Measurements from ENCODE around the gene KCNK17.
"Not testable (repeated sequence)": the region's sequence is repeated elsewhere in the genome, so short reads cannot be mapped to it uniquely, and the experiment has no call there.

KCNK17 gene

DNA sequence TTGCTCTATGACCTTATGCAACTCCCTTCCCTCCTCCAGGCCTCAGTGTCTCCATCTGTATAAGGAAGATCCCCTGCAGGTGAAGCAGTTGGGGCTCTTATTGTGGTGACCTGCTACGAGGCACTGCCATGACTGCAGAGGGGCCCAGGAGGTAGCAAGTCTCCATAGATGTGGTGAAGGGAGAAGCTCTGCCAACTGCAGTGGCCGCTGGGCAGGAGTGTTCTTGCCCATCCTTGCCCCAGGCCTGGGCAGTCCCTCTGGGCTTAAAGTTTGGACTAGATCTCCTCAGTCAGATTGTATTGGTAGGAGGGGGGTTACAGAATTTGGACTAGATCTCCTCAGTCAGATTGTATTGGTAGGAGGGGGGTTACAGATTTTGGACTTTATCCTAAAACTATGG lies 12.2 kb downstream of the KCNK17 start:
- DNase-seq (ENCODE audit: low spot score): no peak

DNA sequence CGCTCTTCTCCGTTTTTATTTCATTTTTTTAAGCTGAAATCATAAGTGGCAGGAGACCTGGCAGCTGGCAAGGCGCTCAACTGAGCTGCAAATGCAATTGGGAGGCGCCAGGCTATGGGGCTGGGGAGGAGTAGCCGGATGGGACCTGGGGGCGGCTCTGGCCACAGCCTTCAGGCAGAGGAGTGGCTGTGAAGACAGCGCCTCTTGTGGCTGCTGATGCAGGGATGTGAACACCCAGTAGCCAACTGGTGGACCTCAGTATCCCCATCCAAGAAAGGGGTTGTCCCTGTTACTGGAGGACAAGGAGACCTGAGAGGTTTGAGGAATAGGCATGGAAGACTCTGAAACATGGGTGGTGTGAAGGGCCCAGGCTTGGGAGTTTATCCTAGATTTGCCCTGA lies 12.6 kb downstream of the KCNK17 start:
- DNase-seq (ENCODE audit: low spot score): peak; percentile 52

DNA sequence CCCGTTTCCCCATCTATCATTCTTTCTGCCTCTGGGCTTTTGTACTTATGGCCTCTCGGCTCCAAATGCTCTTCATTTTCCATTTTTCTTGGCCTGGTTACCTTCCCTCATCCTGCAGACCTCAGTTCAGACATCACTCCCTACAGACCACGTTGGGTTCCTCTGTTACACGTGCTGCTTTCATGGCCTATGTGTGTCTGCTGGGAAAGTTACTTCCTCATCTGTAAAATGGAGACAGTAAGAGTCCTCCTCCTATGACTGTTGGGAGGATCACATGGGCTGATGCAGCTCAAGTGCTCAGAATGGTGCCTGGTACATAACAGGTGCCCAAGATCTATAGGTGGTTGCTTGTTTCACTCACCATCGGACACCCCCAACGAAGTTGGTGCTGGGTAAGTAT lies 13.5 kb downstream of the KCNK17 start:
- no peak for DNase-seq (ENCODE audit: low spot score)

GRCh38 chr6:39298061-39298460 lies 16.2 kb downstream of the KCNK17 start:
- DNase-seq (ENCODE audit: low spot score): peak; percentile 23

- DNase-seq (ENCODE audit: low spot score): no peak
Measured at GRCh38 chr6:39296745-39297640, 17.2 kb downstream of the KCNK17 start.

DNA sequence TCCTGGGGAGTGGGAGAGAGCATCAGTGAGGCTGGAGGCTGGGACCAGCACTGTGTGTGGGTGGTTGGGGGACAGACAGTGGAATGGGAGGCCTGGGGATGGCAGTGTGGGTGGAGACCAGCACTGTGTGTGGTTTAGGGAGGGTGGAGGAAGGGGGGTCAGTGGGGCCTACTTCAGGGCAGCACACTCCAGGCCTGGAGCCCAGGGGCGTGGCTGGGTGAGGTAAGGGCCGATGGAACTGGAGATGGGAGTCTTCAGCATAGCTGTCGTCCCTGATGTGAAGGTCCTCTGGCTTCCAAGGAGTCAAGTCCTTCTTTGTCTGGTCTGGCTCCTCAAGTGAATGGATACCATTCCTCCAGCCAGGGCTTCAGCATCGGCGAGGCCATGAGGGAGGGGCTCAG lies 18.6 kb downstream of the KCNK17 start:
- no peak for DNase-seq (ENCODE audit: low spot score)

DNA sequence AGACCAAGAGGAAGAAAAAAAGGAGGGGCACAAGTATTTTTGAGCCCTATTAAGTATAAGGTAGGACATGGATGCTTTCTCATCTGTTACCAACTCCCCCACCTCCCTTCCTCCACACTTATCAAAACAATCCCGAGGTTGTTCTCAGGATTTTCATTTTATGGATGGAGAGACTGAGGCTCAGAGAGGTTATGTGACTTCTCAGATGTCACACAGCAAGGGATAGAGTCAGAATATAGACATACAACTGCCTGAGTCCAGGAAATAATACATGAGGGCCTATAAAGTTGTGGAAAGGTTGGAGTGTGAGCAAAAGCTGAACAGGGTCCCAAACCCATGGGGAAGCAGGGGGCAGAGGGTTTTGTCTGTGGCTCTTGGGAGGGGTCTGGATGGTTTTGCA lies 19.3 kb downstream of the KCNK17 start:
- no peak for DNase-seq (ENCODE audit: low spot score)

DNA sequence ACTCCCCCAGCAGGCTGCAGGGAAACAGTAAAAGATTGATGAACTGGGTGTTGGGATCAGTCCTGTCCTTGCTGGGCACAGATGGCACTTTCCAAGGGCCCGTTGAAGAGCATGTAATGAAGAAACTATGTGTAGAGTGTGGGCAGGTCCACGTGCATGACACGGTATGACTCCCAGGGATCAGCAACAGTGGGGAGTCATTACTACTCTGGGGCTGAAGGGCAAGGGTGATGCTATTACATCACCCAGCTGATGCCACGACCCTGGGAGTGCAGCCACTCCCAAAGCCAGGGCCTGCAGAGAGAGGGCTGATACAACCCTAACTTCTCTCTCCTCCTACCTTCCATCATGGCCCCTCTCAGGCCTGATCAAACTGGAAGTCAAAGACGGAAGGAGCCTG lies 20.1 kb downstream of the KCNK17 start:
- DNase-seq (ENCODE audit: low spot score): no peak

DNA sequence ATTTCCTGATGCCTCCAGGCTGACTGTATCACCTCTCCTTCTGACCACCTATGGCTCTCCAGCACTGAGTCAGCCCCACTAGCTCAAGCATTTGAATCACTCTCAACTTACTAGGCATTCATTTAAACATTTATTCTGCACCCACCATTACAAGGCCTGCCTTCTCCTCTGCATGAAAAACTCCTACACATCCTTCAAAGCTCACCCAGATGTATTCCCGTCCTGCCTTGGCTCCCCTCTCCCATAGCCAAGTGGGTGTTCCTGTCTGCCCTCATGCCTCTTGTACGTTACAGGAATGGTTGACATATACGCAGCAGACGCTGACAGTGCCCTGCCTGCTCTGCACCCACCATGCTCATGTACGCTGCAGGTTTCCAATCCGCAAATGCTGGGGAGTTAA lies 21.6 kb downstream of the KCNK17 start:
- no peak for DNase-seq (ENCODE audit: low spot score)

DNA sequence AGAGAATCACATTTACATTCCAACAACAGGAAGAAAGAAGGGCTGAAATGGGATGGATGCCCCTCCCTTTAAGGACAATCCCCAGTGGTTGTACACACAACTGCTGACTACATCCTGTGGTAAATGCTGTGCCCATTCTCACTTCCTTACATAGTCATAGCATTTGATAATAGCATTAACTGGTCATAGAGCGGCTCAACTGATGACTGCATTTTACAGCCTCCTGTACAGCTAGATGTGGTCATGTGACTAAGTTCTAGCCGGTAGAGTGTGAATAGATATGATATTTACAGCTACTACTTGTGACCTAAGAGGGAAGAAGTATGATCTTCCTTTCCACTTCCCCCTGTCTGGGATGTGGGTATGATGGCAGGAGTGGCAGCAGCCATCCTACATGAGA lies 24.7 kb downstream of the KCNK17 start:
- DNase-seq (ENCODE audit: low spot score): no peak

- DNase-seq (ENCODE audit: low spot score): no peak
Measured at GRCh38 chr6:39287601-39288000, 26.6 kb downstream of the KCNK17 start.

DNA sequence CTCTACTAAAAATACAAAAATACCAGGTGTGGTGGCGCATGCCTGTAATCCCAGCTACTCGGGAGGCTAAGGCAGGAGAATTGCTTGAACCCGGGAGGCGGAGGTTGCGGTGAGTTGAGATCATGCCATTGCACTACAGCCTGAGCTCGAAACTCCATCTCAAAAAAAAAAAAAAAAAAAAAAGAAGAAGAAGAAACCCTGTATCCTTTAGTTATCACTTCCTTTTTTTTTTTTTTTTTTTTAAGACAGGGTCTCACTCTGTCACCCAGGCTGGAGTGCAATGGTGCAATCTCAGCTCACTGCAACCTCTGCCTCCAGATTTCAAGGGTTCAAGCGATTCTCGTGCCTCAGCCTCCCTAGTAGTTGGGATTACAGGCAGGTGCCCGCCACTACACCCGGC lies 27.6 kb downstream of the KCNK17 start:
- not testable (repeated sequence) for DNase-seq (ENCODE audit: low spot score)

DNA sequence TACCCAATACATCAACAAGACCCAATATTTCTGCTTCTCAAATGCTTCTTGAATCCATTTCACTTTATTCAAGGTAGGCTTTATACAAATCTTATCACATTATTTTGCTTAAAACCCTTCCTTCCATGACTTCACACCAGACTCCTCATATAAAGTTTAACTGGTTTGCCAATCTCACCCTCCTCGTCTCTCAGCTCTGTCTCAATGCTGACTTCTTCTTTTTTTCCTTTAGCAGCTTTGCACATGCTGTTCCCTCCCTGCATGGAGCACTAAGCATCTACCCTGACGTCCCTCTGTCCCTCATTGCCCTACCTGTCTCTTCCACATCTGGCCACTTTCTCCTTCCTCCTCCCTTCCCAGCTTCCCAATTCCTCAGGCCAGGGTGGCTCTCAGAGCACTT lies 31.4 kb downstream of the KCNK17 start:
- no peak for DNase-seq (ENCODE audit: low spot score)

GRCh38 chr6:39281312-39281980 lies 32.8 kb downstream of the KCNK17 start:
- no peak for DNase-seq (ENCODE audit: low spot score)

DNA sequence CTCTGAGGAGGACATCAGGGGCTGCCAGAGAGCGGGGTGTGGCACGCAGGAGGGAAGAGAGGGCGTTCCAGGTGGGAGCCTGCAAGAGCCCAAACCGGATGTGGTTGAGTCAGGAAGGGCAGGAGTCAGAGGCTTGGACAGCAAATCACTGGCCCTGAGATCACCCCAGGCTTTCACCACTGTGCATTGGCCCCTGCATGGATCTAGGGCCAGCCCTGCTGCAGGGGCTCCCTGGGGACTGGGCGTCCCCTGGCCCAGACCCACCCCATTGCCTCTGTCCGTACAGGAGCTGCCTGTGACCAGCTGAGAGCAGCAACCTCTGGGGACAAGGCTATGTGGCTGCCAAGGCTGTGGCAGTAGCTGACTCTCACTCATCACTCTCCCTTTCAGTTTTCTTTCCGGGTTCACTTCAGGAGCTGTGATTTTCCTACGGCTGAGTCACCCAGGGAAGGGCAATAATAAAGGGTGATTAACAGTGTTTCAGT lies 33.9 kb downstream of the KCNK17 start:
- no peak for DNase-seq (ENCODE audit: low spot score)

GRCh38 chr6:39279539-39279938 lies 34.7 kb downstream of the KCNK17 start:
- DNase-seq (ENCODE audit: low spot score): no peak

DNA sequence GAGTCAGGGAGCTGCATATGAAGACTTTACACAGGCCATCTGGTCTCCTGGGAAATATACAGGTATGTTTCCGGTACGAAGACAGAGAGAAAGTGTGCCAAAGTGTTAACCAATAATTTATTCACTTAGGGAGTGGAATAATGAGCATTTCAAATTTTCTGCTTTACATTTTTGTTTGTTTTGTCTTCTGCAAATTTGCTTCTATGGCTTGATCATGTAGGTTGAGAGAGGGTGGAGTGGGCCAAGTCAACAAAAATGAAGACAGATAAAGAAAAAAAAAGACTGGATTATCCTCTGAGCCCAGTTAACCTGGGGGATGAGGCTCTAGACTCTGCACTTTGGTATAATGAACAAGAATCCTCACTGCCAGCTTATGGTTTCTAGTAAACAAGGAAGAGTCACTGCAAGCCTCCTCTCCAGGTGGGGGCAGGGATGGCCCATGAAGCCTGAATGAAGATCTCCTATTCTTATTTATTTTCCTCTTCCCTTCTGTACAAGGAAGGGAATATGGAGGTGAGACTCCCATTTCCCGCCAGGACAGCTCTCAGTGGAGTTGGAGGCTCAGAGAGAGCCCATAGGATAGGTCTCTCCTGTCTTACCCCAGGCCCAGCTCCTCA lies 37.7 kb downstream of the KCNK17 start:
- DNase-seq (ENCODE audit: low spot score): no peak

GRCh38 chr6:39274903-39275302 lies 39.3 kb downstream of the KCNK17 start:
- no peak for DNase-seq (ENCODE audit: low spot score)

GRCh38 chr6:39274471-39274870 lies 39.7 kb downstream of the KCNK17 start:
- DNase-seq (ENCODE audit: low spot score): no peak

DNA sequence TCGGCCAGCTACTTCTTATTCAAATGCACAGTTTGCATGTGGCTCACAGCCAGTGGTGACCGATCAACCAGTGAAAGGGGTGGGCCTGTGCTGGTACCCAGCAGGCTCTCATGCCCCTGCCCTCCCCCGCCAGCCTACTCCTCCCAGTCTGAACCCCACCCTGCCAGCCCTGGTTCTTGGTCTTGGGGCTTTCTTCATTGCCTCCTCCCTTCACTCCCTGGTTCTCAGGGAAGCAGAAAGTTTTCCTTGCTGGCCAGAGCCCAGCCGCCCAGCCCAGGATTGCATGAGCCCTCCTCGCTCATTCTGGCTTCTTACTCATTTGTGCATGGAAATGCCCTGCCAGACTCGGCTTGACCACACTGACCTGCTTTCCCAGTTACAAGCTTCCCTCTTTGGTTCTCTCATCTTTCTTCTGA lies 40.8 kb downstream of the KCNK17 start:
- no peak for DNase-seq (ENCODE audit: low spot score)

- DNase-seq (ENCODE audit: low spot score): no peak
Measured at GRCh38 chr6:39269961-39270360, 44.3 kb downstream of the KCNK17 start.

DNA sequence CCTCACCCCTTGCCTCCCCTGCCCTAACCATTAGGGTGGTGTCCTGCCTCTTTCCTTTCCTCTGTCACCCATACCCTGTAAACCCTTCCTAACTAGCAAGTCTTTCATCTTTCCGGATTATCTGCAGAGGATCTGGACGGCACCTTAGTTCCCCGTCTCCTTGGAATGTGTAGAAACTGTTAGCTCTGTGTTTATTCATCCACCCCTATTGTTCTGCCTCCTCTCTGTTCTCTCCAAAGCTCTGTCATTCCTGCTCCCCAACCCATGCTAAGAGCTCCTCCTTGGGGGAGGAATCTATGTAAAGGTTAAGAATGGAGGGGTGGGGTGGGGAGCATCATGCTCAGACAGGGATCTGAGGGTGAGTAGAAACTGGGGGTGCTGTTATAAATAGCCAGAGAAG lies 45.5 kb downstream of the KCNK17 start:
- DNase-seq (ENCODE audit: low spot score): no peak

- no peak for DNase-seq (ENCODE audit: low spot score)
Measured at GRCh38 chr6:39268171-39268570, 46.0 kb downstream of the KCNK17 start.
